T47D (cell line): Measurements from ENCODE around the gene LCNL1.
"Not testable (repeated sequence)": the region's sequence is repeated elsewhere in the genome, so short reads cannot be mapped to it uniquely, and the experiment has no call there.

ENCODE experiments used
- DNase-seq, 2 experiments: peaks; one replicate each; pipeline versions ENCODE4 v3.0.0 to v3.0.0-alpha.2; 2011 to 2012; ENCODE audit warnings: low read depth in 1 of 2, low spot score in 1 of 2
- JUND ChIP-seq: IDR thresholded peaks from 2 replicates; pipeline ENCODE4 v1.6.1; 2012; ENCODE audit warnings: low read depth
- in situ Hi-C: cut with HindIII; loops from 2 replicates; pipeline ENCODE4 v1.10.0; 2016; ENCODE audit warnings: low sequenced_read_pairs, low pct_unique_long_range_greater_than_20kb

Gene LCNL1

GRCh38 chr9:137027369-137028262 lies 44.8 kb downstream of the LCNL1 start, which contains the start of gene ABCA2:
TSS of gene ABCA2 (minus strand) at chr9:137028237. CDS start at chr9:137028140, 97 bp downstream.
- peak in 1 of 2 experiments; percentile 39 for DNase-seq
- no peak for TF ChIP-seq JUND
- in situ Hi-C loops, result no loop called here

- in situ Hi-C loops, result no loop called here
- TF ChIP-seq JUND, result no peak
- DNase-seq, result peak in 1 of 2 experiments; percentile 90
These were observed 45.7 kb downstream of the LCNL1 start for GRCh38 chr9:137028263-137029057.

- in situ Hi-C loops, result no loop called here
- TF ChIP-seq JUND, result no peak
- DNase-seq, result peak; percentile 55 to 75
These were observed 46.5 kb downstream of the LCNL1 start for GRCh38 chr9:137029058-137029936.

- DNase-seq, result no peak
- no peak for TF ChIP-seq JUND
- in situ Hi-C loops, result no loop called here
These were observed 47.2 kb downstream of the LCNL1 start for GRCh38 chr9:137030006-137030405.

GRCh38 chr9:137030538-137031527 lies 48.0 kb downstream of the LCNL1 start:
- no peak for DNase-seq
- in situ Hi-C loops, result no loop called here
- TF ChIP-seq JUND, result no peak

- in situ Hi-C loops, result no loop called here
- no peak for TF ChIP-seq JUND
- no peak for DNase-seq
These were observed 49.3 kb downstream of the LCNL1 start, which contains the start of gene FUT7 for GRCh38 chr9:137031904-137032640. TSS of gene FUT7 (minus strand) at chr9:137032088. CDS start at chr9:137031991, 97 bp downstream.

GRCh38 chr9:137032858-137033257 lies 50.1 kb downstream of the LCNL1 start:
- no peak for TF ChIP-seq JUND
- in situ Hi-C loops, result no loop called here
- DNase-seq, result no peak

GRCh38 chr9:137033481-137033880 lies 50.7 kb downstream of the LCNL1 start:
- DNase-seq, in situ Hi-C loops: not testable (repeated sequence)

GRCh38 chr9:137034039-137034708 lies 51.4 kb downstream of the LCNL1 start:
- TF ChIP-seq JUND, result no peak
- in situ Hi-C loops, result no loop called here

More at GRCh38 chr9:137034039-137034708, 51.4 kb downstream of the LCNL1 start:
- peak in 1 of 2 experiments; percentile 59 for DNase-seq
